DND-41 (cell line): Measurements from ENCODE around the gene BLM.

Experiments used
- ATAC-seq: fragments of 200-7000 bp; cut with Tn5 transposase; 3 replicates; pipeline ENCODE4 v1.9.1; 2021; ENCODE audit warnings: low read depth; ENCODE audit not compliant: insufficient read depth
- DNase-seq: peaks from one replicate; pipeline ENCODE4 v3.0.0-alpha.2; 2020
- H2AFZ ChIP-seq: 2 replicates; pipeline ENCODE4 v1.6.0; 2012; ENCODE audit warnings: low read depth, low read length
- H3K27ac ChIP-seq: 2 replicates; pipeline ENCODE4 v1.5.1; 2012; ENCODE audit warnings: low read length, inconsistent platforms
- H3K27me3 ChIP-seq: fragments of 200-600 bp; sonication (generic); 2 replicates; pipeline ENCODE4 v1.6.0; 2012; ENCODE audit warnings: low read length, mild to moderate bottlenecking, inconsistent platforms; ENCODE audit not compliant: insufficient read depth, poor library complexity
- H3K36me3 ChIP-seq: 2 replicates; pipeline ENCODE4 v1.5.1; 2012; ENCODE audit warnings: low read length, inconsistent platforms; ENCODE audit not compliant: insufficient read depth
- H3K4me1 ChIP-seq: 2 replicates; pipeline ENCODE4 v1.5.1; 2012; ENCODE audit warnings: mild to moderate bottlenecking, low read length; ENCODE audit not compliant: insufficient read depth
- H3K4me2 ChIP-seq: 2 replicates; pipeline ENCODE4 v1.6.0; 2012; ENCODE audit warnings: mild to moderate bottlenecking, moderate library complexity, low read length, inconsistent platforms; ENCODE audit not compliant: insufficient read depth
- H3K4me3 ChIP-seq, 2 experiments: fragments of 200-600 bp in 1 of 2; shearing (Covaris generic) in 1 of 2; 2 replicates each; pipeline ENCODE4 v1.5.1; 2012 to 2016; ENCODE audit warnings: inconsistent platforms in 2 of 2, low read length in 2 of 2, mild to moderate bottlenecking in 2 of 2, low read depth in 1 of 2, moderate library complexity in 1 of 2
- H3K79me2 ChIP-seq: 2 replicates; pipeline ENCODE4 v1.6.0; 2012; ENCODE audit warnings: low read length, inconsistent platforms; ENCODE audit not compliant: insufficient read depth
- H3K9ac ChIP-seq: 2 replicates; pipeline ENCODE4 v1.6.0; 2012; ENCODE audit warnings: low read depth, mild to moderate bottlenecking, inconsistent platforms, low read length, moderate library complexity
- H3K9me3 ChIP-seq: 2 replicates; pipeline ENCODE4 v1.5.1; 2012; ENCODE audit warnings: low read length, moderate library complexity, mild to moderate bottlenecking, inconsistent platforms; ENCODE audit not compliant: insufficient read depth, severe bottlenecking
- H4K20me1 ChIP-seq: 2 replicates; pipeline ENCODE4 v1.6.0; 2012; ENCODE audit warnings: low read length; ENCODE audit not compliant: insufficient read depth
- CTCF ChIP-seq: IDR thresholded peaks from 2 replicates; pipeline ENCODE4 v1.5.1; 2012; ENCODE audit warnings: borderline replicate concordance, low read length, moderate library complexity, mild to moderate bottlenecking; ENCODE audit not compliant: poor library complexity, severe bottlenecking; ENCODE audit errors: extremely low read depth
- EZH2 ChIP-seq: IDR thresholded peaks from 3 replicates; pipeline ENCODE4 v1.6.1; 2012; ENCODE audit warnings: borderline replicate concordance, low read depth, mild to moderate bottlenecking, moderate library complexity, low read length, inconsistent platforms; ENCODE audit not compliant: severe bottlenecking

BLM gene

GRCh38 chr15:90750186-90750585 is 33.0 kb downstream of the BLM start:
- H3K4me1 ChIP-seq: no peaks in the 10 kb centered on the region
- TF ChIP-seq CTCF: no peak
- no peak for TF ChIP-seq EZH2
- peaks cover 54% of the 10 kb centered on the region for H3K36me3 ChIP-seq
- H3K27ac ChIP-seq: no peak overlapping the region
- no peak overlapping the region for H2AFZ ChIP-seq
- H4K20me1 ChIP-seq: peaks cover 6% of the 10 kb centered on the region; the same call in 1 of the 2 replicates
- no peak overlapping the region for H3K4me2 ChIP-seq
- H3K9ac ChIP-seq: no peak overlapping the region
- H3K27me3 ChIP-seq: no peaks in the 10 kb centered on the region
- no peak overlapping the region for H3K4me3 ChIP-seq
- H3K9me3 ChIP-seq: no peaks in the 10 kb centered on the region
- H3K79me2 ChIP-seq: peaks cover 26% of the 10 kb centered on the region
- ATAC-seq: no peak
- no peak for DNase-seq

GRCh38 chr15:90751300-90751825 is 34.2 kb downstream of the BLM start:
- ATAC-seq (no peak), DNase-seq (no peak)
- H4K20me1 ChIP-seq: peaks cover 6% of the 10 kb centered on the region; the same call in 1 of the 2 replicates
- no peaks in the 10 kb centered on the region for H3K9me3 ChIP-seq
- no peaks in the 10 kb centered on the region for H3K27me3 ChIP-seq
- no peak overlapping the region for H3K4me3 ChIP-seq
- no peaks in the 10 kb centered on the region for H3K4me1 ChIP-seq
- peaks cover 14% of the 10 kb centered on the region for H3K79me2 ChIP-seq
- H3K36me3 ChIP-seq: peaks cover 66% of the 10 kb centered on the region
- no peak overlapping the region for H3K27ac ChIP-seq
- no peak overlapping the region for H3K4me2 ChIP-seq
- TF ChIP-seq CTCF: no peak
- H3K9ac ChIP-seq: no peak overlapping the region
- H2AFZ ChIP-seq: no peak overlapping the region

- no peaks in the 10 kb centered on the region for H3K4me1 ChIP-seq
- H3K4me3 ChIP-seq: no peak overlapping the region
- H3K79me2 ChIP-seq: no peaks in the 10 kb centered on the region
- ATAC-seq: no peak
- H3K9ac ChIP-seq: no peak overlapping the region
- H3K9me3 ChIP-seq: no peaks in the 10 kb centered on the region
- DNase-seq: no peak
- H3K27me3 ChIP-seq: no peaks in the 10 kb centered on the region
- TF ChIP-seq CTCF (no peak), EZH2 (no peak)
- H4K20me1 ChIP-seq: no peaks in the 10 kb centered on the region
- no peak overlapping the region for H2AFZ ChIP-seq
- H3K36me3 ChIP-seq: peaks cover 82% of the 10 kb centered on the region
- no peak overlapping the region for H3K27ac ChIP-seq
- no peak overlapping the region for H3K4me2 ChIP-seq
These were observed 39.8 kb downstream of the BLM start for GRCh38 chr15:90756916-90757315.

- Histone ChIP-seq H3K4me3 (no peak overlapping the region), H3K4me1 (no peaks in the 10 kb centered on the region), H3K4me2 (no peak overlapping the region), H3K9ac (no peak overlapping the region), H2AFZ (no peak overlapping the region), H3K27ac (no peak overlapping the region), H3K36me3 (peaks cover 86% of the 10 kb centered on the region), H3K9me3 (no peaks in the 10 kb centered on the region), H3K79me2 (no peaks in the 10 kb centered on the region), H3K27me3 (no peaks in the 10 kb centered on the region), H4K20me1 (no peaks in the 10 kb centered on the region)
- no peak for DNase-seq
- TF ChIP-seq CTCF (no peak), EZH2 (no peak)
- ATAC-seq: no peak
These were observed 40.3 kb downstream of the BLM start for GRCh38 chr15:90757461-90757860.
